Posterior cingulate gyrus (tissue), 11 donors: ENCODE results near the gene SETD1B.
"Not testable (repeated sequence)": the region's sequence is repeated elsewhere in the genome, so short reads cannot be mapped to it uniquely, and the experiment has no call there.

Experiments
- DNase-seq, 10 donors: peaks; one replicate each; pipeline versions ENCODE4 v3.0.0 to v3.0.0-alpha.2; 2020 to 2021; ENCODE audit warnings: mixed read lengths in 3 of 10
- intact Hi-C: fragments of 100-400 bp; cut with DNase I; formaldehyde crosslinking; loops from one replicate; pipeline ENCODE4 v1.15.1; 2023

SETD1B gene

GRCh38 chr12:121778567-121779421, 25.0 kb upstream of the SETD1B start:
- no peak for DNase-seq
- intact Hi-C loops: loop anchor here (5.0 kb wide), 1 partner anchor 34 kb away; no protein-coding TSS in a partner anchor

- DNase-seq: no peak
- intact Hi-C loops: loop anchor here (5.0 kb wide), 1 partner anchor 33 kb away; no protein-coding TSS in a partner anchor
These were observed 24.4 kb upstream of the SETD1B start for GRCh38 chr12:121779422-121779895.

- intact Hi-C loops: no loop called here
- no peak for DNase-seq
These were observed 23.4 kb upstream of the SETD1B start for GRCh38 chr12:121780429-121780828.

- intact Hi-C loops: no loop called here
- no peak for DNase-seq
These were observed 22.3 kb upstream of the SETD1B start for GRCh38 chr12:121781484-121781997.

GRCh38 chr12:121781998-121782979, 21.5 kb upstream of the SETD1B start:
- no peak for DNase-seq
- intact Hi-C loops: no loop called here

GRCh38 chr12:121783766-121784165, 20.0 kb upstream of the SETD1B start:
- intact Hi-C loops: no loop called here
- no peak for DNase-seq

- no peak for DNase-seq
- intact Hi-C loops: no loop called here
These were observed 19.3 kb upstream of the SETD1B start for GRCh38 chr12:121784460-121784859.

- intact Hi-C loops: no loop called here
- DNase-seq: no peak
These were observed 17.4 kb upstream of the SETD1B start for GRCh38 chr12:121786440-121786825.

GRCh38 chr12:121787063-121788025, 16.5 kb upstream of the SETD1B start:
- intact Hi-C loops: no loop called here
- no peak for DNase-seq

- intact Hi-C loops: no loop called here
- DNase-seq: no peak
These were observed 15.5 kb upstream of the SETD1B start for GRCh38 chr12:121788176-121788818.

GRCh38 chr12:121789233-121789781, 14.5 kb upstream of the SETD1B start:
- intact Hi-C loops: no loop called here
- no peak for DNase-seq

- intact Hi-C loops: no loop called here
These were observed 13.7 kb upstream of the SETD1B start for GRCh38 chr12:121789800-121790728.

GRCh38 chr12:121790785-121791184, 13.0 kb upstream of the SETD1B start:
- intact Hi-C loops, DNase-seq: not testable (repeated sequence)

More at GRCh38 chr12:121789800-121790728, 13.7 kb upstream of the SETD1B start:
- no peak for DNase-seq

- no peak for DNase-seq
- intact Hi-C loops: no loop called here
These were observed 11.9 kb upstream of the SETD1B start for GRCh38 chr12:121791671-121792551.

GRCh38 chr12:121792607-121793439, 11.0 kb upstream of the SETD1B start:
- intact Hi-C loops: no loop called here
- DNase-seq: peak in 1 of 10 donors; percentile 77

- peak in 1 of 10 donors; percentile 82 for DNase-seq
- intact Hi-C loops: no loop called here
These were observed 10.4 kb upstream of the SETD1B start, which contains the start of gene RHOF for GRCh38 chr12:121793440-121793837. RHOF (minus strand) TSS chr12:121793688; CDS start chr12:121793633, 55 bp downstream.
